Measurements from ENCODE around the gene C16orf96.

- TF ChIP-seq CTCF (IDR thresholded peaks at IDR 0.05; ENCODE audit: low read depth, low read length) (no peak), EZH2phosphoT487 (IDR thresholded peaks at IDR 0.05; ENCODE audit: low read depth) (no peak)
Observed at GRCh38 chr16:4513881-4514280, 42.3 kb upstream of the C16orf96 start.
